GM21529 (cell line): Measurements from ENCODE around the gene PLEKHA8.

Source experiments
- ATAC-seq: cut with Tn5 transposase; IDR thresholded peaks from one replicate; pipeline ENCODE4 v1.9.1; 2021; ENCODE audit not compliant: unreplicated experiment

Gene PLEKHA8

GRCh38 chr7:30062587-30062986 is 34.4 kb downstream of the PLEKHA8 start:
- ATAC-seq, result peak; percentile 56

- no peak for ATAC-seq
These were observed 37.5 kb downstream of the PLEKHA8 start for GRCh38 chr7:30065746-30066145.

GRCh38 chr7:30066687-30067086 is 38.5 kb downstream of the PLEKHA8 start:
- ATAC-seq, result no peak

- ATAC-seq, result no peak
These were observed 39.9 kb downstream of the PLEKHA8 start for GRCh38 chr7:30068117-30068516.

GRCh38 chr7:30069096-30069867 is 41.1 kb downstream of the PLEKHA8 start:
- ATAC-seq, result no peak

GRCh38 chr7:30070052-30070451 is 41.8 kb downstream of the PLEKHA8 start:
- ATAC-seq, result no peak

GRCh38 chr7:30072735-30073134 is 44.5 kb downstream of the PLEKHA8 start:
- ATAC-seq, result no peak

- ATAC-seq, result no peak
These were observed 46.3 kb downstream of the PLEKHA8 start for GRCh38 chr7:30074422-30075030.

- ATAC-seq, result no peak
These were observed 48.2 kb downstream of the PLEKHA8 start for GRCh38 chr7:30076411-30076810.

GRCh38 chr7:30078280-30078679 is 50.1 kb downstream of the PLEKHA8 start:
- no peak for ATAC-seq

- no peak for ATAC-seq
These were observed 51.7 kb downstream of the PLEKHA8 start for GRCh38 chr7:30079880-30080279.

GRCh38 chr7:30080818-30081217 is 52.6 kb downstream of the PLEKHA8 start:
- no peak for ATAC-seq

GRCh38 chr7:30082686-30083085 is 54.5 kb downstream of the PLEKHA8 start:
- ATAC-seq, result no peak

- no peak for ATAC-seq
These were observed 55.1 kb downstream of the PLEKHA8 start for GRCh38 chr7:30083334-30083733.

GRCh38 chr7:30084212-30084611 is 56.0 kb downstream of the PLEKHA8 start:
- ATAC-seq, result no peak

GRCh38 chr7:30086529-30086928 is 58.3 kb downstream of the PLEKHA8 start:
- no peak for ATAC-seq

- ATAC-seq, result no peak
These were observed 59.2 kb downstream of the PLEKHA8 start for GRCh38 chr7:30087371-30087770.

GRCh38 chr7:30088362-30088761 is 60.1 kb downstream of the PLEKHA8 start:
- no peak for ATAC-seq

GRCh38 chr7:30090111-30090510 is 61.9 kb downstream of the PLEKHA8 start:
- ATAC-seq, result no peak

GRCh38 chr7:30091491-30091912 is 63.3 kb downstream of the PLEKHA8 start:
- no peak for ATAC-seq

- no peak for ATAC-seq
These were observed 63.8 kb downstream of the PLEKHA8 start for GRCh38 chr7:30091987-30092386.

- no peak for ATAC-seq
These were observed 65.3 kb downstream of the PLEKHA8 start for GRCh38 chr7:30093420-30093952.
